Measurements from ENCODE around the gene HNRNPD.
A peak's percentile ranks its signal among the peaks of the same experiment; 100 is the strongest.
"Not testable (repeated sequence)": the region's sequence is repeated elsewhere in the genome, so short reads cannot be mapped to it uniquely, and the experiment has no call there.

The HNRNPD gene

DNA sequence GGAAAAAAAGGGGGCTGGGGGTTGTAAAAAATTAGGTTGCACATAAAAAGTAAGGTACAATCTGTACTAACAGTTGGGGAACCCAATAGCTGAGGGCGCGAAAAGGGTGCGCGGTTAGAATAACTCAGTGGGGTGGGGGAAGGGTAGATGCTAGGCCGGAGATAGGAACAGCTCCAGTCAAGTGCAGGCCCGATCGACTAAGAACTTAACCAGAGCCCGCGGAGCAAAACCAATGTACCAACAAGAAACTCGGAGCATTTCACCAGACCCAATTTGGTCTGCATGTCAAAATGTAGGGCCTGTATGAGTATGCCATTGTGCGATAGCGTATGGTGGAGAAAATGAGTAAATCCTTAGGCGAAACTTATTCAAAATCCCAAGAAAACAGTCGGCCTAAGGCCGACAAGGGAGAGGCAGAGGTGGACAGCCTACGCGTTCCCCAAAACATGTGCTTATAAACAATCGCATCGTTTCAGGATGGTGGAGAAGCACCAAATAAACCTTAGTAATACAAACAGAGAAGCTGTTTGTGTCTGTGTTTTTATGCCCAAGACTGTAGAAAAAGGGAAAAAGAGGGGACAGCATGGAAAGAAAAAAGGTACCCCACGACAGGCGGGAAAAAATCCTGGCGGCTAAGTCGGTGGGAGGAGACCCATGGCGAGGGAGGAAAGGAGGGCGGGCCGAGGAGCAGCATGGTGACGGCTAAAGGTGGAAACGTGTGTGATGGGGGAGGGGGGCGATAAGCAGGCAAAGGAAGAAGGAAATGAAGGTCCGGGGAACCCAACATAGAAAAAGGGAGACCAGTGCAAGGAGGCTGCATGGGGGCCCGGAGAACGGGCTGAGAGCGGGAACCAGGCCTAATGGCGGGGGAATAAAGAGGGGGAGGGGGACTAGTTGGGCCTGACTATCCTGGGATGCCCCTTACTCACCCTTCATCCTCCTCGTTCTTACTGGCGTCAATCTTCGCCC lies 990 bp downstream of the HNRNPD start:
- peak; percentile 62 for DNase-seq

DNA sequence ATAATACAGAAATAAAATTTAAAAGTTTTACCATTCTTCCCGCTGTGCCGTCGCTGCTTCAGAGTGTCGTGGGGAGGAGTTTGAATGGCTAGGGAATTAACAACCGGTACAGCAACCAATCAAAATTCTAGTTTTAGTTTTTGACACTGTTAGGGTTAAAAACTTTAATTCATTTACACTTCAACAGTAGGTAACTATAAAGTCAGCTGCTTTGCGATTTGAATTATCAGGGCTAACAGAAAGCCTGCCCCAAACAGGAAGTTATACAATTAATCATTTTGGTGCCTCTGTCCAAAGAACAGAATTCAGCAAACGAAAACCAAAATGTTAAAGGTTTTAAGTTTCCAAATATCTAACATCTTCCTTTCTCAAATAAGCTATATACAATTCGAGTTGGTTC lies 2.3 kb downstream of the HNRNPD start:
- no peak for DNase-seq

DNA sequence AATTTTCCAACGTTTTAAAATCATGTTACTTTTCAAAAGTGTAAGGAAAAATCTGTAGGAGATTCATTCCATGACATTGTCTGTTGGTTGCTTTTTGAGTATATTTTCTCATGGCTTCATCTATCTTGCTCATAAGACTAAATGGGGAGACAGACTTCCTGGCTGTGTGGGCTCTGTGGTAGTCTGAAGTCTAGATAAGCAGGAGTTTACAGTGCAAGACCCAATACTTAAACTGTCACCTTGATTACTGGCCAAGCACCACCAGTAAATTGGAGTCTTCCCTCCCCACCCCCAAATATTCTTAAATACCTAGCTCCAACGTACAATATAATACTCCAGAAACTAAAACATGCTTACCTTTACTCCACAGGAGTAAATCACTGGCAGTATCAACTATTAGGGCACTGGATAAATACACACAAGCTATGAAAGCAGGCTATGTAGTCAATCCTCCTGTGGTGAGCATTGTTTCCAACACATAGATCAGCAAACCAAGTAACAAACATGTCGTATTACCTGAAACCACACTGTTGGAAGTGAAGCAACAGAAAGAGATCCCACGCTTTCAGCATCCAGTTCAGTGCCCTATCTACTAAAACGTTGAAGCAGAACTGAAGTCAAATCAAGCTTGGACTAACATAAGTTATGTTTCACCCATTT lies 6.2 kb downstream of the HNRNPD start:
- DNase-seq = no peak

DNA sequence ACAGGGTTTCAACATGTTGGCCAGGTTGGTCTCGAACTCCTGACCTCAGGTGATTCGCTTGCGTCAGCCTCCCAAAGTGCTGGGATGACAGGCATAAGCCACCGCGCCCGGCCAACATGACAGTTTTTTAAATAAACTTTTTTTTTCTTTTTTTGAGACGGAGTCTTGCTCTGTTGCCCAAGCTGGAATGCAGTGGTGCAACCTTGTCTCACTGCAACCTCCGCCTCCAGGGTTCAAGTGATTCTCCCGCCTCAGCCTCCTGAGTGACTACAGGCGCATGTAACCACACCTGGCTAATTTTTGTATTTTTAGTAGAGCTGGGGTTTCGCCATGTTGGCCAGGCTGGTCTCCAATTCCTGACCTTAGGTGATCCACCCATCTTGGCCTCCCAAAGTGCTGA lies 7.4 kb downstream of the HNRNPD start:
- DNase-seq = not testable (repeated sequence)

DNA sequence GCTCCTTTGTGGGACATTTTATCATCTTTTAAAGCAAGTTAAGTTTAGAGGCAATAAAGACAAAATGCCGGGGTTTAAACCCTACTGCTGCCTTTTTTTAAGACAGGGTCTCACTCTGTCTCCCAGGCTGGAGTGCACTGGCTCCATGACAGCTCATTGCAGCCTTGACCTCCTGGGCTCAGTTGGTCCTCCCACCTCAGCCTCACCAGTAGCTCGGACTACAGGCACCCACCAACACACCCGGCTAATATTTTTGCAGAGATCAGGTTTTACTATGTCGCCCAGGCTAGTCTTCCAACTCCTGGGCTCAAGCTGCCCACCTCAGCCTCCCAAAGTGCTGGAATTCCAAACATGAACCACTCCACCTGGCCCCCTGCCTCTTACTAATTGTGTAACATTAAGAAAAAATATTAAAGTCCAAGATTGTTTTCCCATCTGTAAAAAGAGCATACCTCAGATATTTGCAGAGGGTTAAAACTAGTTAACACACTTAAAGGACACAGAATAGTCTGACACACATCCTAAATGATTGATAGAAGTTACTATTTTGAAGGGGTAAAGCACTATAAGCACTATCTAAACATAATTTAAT lies 9.8 kb downstream of the HNRNPD start:
- DNase-seq = no peak

DNA sequence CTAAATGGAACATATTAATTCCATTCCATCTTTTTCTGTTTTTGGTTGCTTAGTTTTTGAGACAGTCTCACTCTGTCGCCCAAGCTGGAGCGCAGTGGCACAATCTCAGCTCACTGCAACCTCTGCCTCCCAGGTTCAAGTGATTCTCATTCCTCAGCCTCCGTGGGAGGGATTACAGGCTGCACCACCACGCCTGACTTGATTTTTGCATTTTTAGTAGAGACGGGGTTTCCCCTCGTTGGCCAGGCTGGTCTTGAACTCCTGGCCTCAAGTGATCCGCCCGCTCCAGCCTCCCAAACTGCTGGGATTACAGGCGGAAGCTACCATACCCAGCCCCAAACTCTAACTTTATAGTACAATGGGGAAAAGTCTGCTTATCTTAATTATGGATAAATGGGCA lies 11.2 kb downstream of the HNRNPD start:
- DNase-seq = no peak

DNA sequence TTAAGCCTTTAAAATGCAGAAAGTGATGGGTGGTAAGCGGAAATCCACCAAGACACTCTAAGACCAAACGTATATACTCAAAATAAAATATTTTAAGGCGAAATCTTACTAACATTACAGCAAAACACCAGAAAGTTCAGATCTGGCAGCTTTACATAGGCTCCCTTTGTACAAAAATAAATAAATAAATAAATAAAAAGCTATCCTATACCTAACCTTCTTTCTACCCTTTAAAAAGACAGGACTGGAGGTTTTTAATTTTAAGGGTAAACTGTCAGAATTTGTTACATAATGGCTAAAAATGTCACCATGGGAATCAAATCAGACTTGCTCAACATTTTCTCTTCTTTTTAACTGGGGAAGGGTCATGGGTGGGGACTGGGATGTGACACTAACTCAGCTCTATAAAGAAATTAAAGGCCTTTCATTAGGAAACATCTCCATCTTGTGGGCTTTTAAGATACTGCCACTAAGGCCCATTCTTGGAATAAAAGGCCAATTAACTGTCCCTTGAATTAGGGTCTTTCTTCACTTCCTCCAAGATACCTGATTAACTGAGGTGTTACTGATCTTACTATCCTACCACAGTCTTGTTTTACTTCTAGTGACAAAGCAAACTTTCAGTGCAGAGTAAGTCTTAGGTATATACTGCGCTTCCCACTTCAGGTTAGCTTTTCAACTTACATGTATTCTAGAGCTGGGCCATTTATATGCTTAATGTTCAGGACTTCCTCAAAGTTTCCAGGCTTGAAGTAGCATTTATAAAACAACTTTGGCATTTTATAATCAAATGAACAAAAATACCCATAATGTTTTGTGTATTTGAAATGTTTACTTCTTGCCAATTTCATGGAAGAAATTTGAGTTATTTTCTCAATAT lies 13.3 kb downstream of the HNRNPD start:
- no peak for DNase-seq

DNA sequence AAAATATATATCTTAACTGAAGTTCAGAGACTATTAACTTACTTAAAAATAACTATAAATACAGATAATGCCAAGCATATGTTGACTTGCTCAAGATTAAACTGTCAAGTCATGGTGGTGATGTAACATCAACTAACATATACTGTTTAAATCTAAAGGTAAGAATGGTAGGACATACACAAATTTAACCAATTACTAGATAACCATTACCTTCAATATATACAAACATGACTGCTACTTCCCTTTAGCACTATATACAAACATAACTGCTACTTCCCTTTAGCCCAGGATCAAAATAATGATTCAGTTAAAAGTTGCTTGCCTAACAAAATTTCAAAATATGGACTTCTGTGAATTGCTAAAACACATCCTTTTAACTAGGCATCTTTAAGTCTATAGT lies 14.9 kb downstream of the HNRNPD start:
- no peak for DNase-seq

DNA sequence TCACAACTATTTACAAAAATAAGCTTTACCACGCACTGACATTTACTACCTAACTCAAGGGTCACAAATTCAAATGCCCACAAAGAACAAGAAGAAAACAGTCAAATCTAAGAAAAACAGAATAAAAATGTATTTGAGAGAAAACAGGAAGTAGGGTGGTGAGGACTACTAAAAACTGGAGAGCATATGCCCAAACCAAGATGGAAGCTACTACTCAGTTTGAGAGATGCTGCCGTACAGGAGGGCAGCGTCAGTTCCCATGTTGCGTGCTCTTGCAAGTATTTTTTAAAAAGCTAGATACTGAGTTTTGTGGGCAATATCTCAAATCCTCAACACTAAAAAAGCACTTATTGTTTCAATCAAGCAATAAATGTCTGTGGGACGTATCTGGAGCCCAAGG lies 16.2 kb downstream of the HNRNPD start:
- no peak for DNase-seq

DNA sequence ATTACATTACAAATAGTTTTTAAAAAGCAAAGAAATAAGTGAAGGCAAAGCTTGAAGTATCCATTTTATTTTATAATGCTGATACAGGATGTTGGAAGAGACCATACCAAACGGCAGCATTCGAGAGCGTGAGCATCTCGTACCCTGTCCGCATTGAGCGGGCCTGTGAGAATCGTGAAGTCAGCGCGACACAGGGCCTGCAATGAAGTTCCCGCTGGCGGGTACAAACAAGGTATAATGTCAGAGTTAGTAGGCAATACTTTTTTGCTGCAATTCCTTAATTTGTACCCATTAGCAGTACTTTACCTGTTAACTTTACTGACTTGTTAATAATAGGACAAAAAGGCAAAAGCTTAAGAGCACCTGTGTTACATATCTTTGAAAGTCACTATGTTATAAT lies 19.0 kb downstream of the HNRNPD start:
- no peak for DNase-seq

DNA sequence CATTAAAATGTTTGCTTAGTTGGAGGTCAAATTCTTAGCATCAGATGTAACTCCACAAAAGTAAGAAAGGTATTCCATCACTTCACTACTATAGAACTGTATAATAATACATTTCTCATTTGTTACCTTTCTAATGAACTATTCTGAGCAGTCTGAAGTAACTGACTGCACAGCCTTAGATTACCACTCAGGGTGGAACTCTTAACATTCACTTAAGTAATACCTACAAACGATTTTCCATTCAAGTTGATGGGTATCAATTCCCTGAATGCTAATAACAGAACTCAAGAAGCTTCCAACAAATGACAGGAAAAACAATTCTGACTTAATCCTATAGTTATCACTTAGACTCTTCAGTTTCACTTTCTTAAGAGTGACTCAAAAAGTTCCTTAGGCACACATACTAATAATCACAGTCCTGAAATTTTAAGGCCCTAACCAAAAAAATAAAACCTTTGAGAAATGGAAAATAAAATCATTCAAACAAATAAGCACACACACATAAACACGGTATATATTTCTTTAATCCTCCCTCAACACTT lies 20.9 kb downstream of the HNRNPD start:
- no peak for DNase-seq

DNA sequence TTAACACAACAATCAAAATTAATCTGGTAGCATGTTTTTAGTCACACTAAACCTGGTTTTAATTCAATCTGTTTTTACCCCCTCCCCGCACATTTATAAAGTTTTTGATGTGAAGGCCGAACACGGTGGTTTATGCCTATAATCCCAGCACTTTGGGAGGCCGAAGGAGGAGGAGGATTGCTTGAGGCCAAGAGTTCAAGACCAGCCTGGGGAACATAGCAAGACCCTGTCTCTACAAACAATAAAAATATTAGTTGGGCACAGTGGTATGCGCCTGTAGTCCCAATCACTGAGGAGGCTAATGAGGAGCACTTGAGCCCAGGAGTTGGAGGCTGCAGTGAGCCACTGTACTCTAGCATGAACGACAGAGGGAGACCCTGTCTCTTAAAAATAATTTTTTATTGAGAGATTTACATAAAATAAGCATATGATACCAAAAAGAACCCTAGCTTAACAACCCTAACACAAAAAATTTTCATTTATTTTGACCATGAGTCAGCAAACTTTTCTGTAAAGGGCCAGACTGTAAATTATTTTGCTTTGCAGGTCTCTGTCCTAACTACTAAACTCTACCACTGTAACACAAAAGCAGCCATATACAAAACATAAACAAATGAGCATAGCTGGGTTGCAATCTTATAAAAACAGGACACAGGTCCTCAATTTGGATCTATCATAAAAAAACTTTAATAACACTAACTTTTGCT lies 21.5 kb downstream of the HNRNPD start:
- DNase-seq = no peak

DNA sequence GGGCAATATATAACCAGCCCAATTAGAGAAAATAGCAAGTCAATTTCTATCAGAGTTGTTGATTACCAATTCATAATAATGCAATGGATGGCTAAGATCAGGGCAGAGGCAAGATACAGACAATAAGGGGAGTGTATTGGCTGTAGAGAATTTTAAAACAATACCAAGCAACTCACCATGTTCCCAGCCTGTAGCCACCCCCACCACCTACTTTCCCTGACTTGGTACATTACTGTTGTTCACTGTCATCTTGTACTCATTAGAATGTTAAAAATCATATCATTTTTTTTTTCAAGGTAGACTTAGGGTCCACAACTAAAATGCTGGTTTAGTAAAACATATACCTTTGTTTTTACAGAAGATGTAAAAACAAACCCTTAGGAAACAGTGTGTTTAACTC lies 27.7 kb downstream of the HNRNPD start:
- no peak for DNase-seq

DNA sequence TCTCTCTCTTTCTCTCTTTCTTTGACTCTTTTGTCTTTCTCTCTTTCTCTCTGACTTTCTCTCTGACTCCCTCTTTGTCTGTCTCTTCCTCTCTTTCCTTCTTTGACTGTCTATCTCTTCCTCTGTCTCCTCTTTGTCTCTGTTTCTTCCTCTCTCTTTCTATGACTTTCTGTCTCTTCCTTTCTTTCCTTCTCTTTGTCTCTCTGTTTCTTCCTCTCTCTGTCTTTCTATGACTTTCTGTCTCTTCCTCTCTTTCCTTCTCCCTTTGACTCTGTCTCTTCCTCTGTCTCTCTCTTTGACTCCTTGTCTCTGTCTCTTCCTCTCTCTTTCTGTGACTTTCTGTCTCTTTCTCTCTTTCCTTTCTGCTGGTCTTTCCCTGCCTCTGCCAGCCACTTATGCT lies 38.7 kb downstream of the HNRNPD start:
- DNase-seq = no peak

DNA sequence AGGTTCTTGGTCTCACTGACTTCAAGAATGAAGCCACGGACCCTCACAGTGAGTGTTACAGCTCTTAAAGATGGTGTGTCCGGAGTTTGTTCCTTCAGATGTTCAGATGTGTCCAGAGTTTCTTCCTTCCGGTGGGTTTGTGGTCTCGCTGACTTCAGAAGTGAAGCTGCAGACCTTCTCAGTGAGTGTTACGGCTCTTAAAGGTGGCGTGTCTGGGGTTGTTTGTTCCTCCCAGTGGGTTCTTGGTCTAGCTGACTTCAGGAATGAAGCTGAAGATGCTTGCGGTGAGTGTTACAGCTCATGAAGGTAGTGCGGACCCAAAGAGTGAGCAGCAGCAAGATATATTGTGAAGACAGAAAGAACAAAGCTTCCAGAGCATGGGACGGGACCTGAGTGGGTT lies 40.1 kb downstream of the HNRNPD start:
- not testable (repeated sequence) for DNase-seq

DNA sequence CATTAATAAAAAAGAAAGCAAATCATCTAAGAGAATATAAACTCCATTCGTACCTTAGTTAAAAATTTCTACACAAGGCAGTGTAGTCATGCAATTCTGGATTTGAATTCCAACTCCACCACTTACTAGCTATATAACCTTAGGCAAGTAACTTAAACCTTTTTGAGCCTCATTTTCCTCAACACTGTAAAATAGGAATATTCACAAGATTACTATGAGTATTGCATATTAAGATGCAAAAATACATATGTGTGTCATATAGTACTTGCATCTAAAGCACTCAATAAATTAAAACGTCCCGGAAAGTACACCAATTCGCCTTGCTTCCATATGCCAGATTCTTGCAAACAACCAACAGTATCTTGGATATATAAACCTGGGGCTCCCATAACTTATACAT lies 42.0 kb downstream of the HNRNPD start:
- no peak for DNase-seq

DNA sequence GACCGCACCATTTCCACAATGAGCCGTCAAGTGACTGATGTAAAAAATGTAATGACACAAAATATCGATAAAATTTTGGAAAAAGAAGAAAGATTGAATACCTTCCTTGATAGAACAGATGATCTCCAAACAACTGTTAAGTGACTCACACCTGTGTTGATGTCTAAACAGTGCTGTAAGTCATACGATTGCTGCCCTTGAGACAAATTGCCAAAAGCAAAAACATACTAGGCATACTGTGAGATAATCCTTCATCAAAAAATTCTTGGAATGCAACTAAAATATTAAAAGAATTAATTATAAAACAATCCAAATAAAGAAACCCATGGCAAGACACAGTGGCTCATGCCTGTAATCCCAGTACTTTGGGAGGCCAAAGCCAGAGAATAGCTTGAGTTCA lies 53.4 kb downstream of the HNRNPD start:
- no peak for DNase-seq

DNA sequence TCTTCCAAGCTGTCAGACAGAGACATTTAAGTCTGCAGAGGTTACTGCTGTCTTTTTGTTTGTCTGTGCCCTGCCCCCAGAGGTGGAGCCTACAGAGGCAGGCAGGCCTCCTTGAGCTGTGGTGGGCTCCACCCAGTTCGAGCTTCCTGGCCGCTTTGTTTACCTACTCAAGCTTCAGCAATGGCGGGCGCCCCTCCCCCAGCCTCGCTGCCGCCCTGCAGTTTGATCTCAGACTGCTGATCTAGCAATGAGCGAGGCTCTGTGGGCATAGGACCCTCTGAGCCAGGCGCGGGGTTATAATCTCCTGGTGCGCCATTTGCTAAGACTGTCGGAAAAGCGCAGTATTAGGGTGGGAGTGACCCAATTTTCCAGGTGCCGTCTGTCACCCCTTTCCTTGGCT lies 70.7 kb downstream of the HNRNPD start:
- DNase-seq = not testable (repeated sequence)
